Esophagus muscularis mucosa (tissue), 4 donors: ENCODE measurements around the gene CCDC183. TPM values are rescaled to one million over a fixed set of nuclear protein-coding genes. Genes with fewer than 3 reads are reported as not detected.
"Not testable (repeated sequence)": the region's sequence is repeated elsewhere in the genome, so short reads cannot be mapped to it uniquely, and the experiment has no call there.

ENCODE experiments used
- DNase-seq: peaks from one replicate; pipeline ENCODE4 v3.0.0-alpha.2; 2017; ENCODE audit errors: extremely low spot score
- H3K27ac ChIP-seq, 4 donors: fragments of 200-600 bp; sonication (generic); replicated peaks in 1 of 4; 1 replicate in 3 of 4; 2 replicates in 1 of 4; pipeline ENCODE4 v1.5.1; 2016 to 2019; ENCODE audit warnings: mild to moderate bottlenecking in 1 of 4
- H3K27me3 ChIP-seq, 4 donors: fragments of 200-600 bp; sonication (generic); one replicate each; pipeline versions ENCODE4 v1.5.1 to v1.6.0; 2016 to 2019
- H3K36me3 ChIP-seq, 4 donors: fragments of 200-600 bp; sonication (generic); one replicate each; pipeline ENCODE4 v1.5.1; 2016 to 2019
- H3K4me1 ChIP-seq, 4 donors: fragments of 200-600 bp; sonication (generic); one replicate each; pipeline ENCODE4 v1.5.1; 2016 to 2019
- H3K4me3 ChIP-seq, 4 donors: fragments of 200-600 bp; sonication (generic); 1 replicate in 2 of 4; 2 replicates in 2 of 4; pipeline ENCODE4 v1.5.1; 2016 to 2019; ENCODE audit warnings: mild to moderate bottlenecking in 4 of 4, moderate library complexity in 1 of 4
- H3K9me3 ChIP-seq, 4 donors: fragments of 200-600 bp; sonication (generic); 1 replicate in 3 of 4; 2 replicates in 1 of 4; pipeline ENCODE4 v1.5.1; 2016 to 2019
- CTCF ChIP-seq, 3 experiments: fragments of 200-600 bp in 2 of 3; fragments of 450-650 bp in 1 of 3; sonication (generic) in 2 of 3; IDR thresholded peaks; one replicate each; pipeline ENCODE4 v1.5.1; 2017 to 2019; ENCODE audit warnings: antibody characterized with exemption in 3 of 3, mild to moderate bottlenecking in 2 of 3, moderate library complexity in 1 of 3
- EP300 ChIP-seq: sonication (generic); formaldehyde crosslinking; IDR thresholded peaks from one replicate; pipeline ENCODE4 v1.6.1; 2017; ENCODE audit warnings: antibody characterized with exemption
- POLR2A ChIP-seq: fragments of 450-650 bp; IDR thresholded peaks from one replicate; pipeline ENCODE4 v1.6.1; 2017; ENCODE audit warnings: antibody characterized with exemption, moderate library complexity, mild to moderate bottlenecking, low read depth
- POLR2AphosphoS5 ChIP-seq, 2 donors: sonication (generic); formaldehyde crosslinking; IDR thresholded peaks; one replicate each; pipeline ENCODE4 v1.6.1; 2017; ENCODE audit warnings: antibody characterized with exemption in 2 of 2
- WGBS: methylation state at CpG from one replicate; pipeline ENCODE4 v1.1.5; 2018; 5-methylcytosine and 5-hydroxymethylcytosine counted together
- intact Hi-C: fragments of 100-400 bp; cut with DNase I; formaldehyde crosslinking; loops from one replicate; pipeline ENCODE4 v1.15.1; 2023
- total RNA-seq, 4 donors: library from RNA; depleted of rRNA; stranded (reverse); fragments of >200 nt; gene quantifications; one replicate each; pipeline versions ENCODE4 v1.1.0 to v1.2.1, GENCODE V29; 2016

Gene CCDC183
- total RNA-seq, 4 donors from 2014 or later = 0.33 to 2.5 (median 1.4) TPM

DNA sequence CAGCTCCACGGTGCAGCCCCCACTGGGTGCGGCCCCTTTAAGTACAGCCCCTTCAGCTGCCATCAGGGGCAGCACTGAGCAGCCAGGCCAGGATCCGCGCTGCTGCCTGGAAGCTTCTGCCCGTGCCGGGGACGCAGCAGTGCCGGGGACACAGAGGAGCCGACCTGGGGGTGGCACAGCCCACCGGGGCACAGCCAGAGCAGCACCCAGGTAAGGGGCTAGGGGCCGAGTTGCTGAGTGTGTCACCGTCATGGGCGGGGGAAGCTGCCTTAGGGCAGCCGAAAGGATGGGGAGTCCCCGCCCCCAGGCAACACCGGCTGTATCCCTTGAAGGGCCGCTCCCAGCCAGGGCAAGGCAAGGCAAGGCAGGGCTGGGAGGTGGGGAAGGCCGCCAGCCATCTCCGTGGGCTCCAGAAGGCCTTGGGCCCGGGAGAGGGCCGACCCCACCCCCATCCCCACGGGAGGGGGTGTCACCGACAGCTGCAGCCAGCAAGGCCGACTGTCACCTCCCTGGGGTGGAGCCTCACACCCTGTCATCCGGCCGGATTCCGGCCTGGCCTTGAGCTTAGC is 46.3 kb downstream of the CCDC183 start, which contains the start of gene AJM1:
TSS of gene AJM1 (plus strand) at position 99 of the 569 bp plus-strand sequence. CDS start 1,937 bp downstream, outside the sequence.
- peak; percentile 38 to 47 for TF ChIP-seq POLR2AphosphoS5 (IDR thresholded peaks at IDR 0.05)
- peak; percentile 75 to 98 (median 81) for TF ChIP-seq CTCF (IDR thresholded peaks at IDR 0.05)
- DNase-seq, H3K9me3 ChIP-seq, intact Hi-C loops: not testable (repeated sequence)
- peaks cover 4 to 47% (median 31%) of the 10 kb centered on the region in 4 donors for H3K27me3 ChIP-seq
- peak within 1 kb of the TSS in 3 of 4 donors; percentile 14 to 66 (median 17) for H3K27ac ChIP-seq
- peaks cover 42 to 71% (median 67%) of the 10 kb centered on the region in 4 donors for H3K4me1 ChIP-seq
- WGBS = 0% methylated on average over 5 of the region's 27 CpGs
- H3K4me3 ChIP-seq = peak within 1 kb of the TSS; percentile 48 to 65 (median 49)
- H3K36me3 ChIP-seq = peaks cover 0 to 39% (median 35%) of the 10 kb centered on the region in 4 donors

DNA sequence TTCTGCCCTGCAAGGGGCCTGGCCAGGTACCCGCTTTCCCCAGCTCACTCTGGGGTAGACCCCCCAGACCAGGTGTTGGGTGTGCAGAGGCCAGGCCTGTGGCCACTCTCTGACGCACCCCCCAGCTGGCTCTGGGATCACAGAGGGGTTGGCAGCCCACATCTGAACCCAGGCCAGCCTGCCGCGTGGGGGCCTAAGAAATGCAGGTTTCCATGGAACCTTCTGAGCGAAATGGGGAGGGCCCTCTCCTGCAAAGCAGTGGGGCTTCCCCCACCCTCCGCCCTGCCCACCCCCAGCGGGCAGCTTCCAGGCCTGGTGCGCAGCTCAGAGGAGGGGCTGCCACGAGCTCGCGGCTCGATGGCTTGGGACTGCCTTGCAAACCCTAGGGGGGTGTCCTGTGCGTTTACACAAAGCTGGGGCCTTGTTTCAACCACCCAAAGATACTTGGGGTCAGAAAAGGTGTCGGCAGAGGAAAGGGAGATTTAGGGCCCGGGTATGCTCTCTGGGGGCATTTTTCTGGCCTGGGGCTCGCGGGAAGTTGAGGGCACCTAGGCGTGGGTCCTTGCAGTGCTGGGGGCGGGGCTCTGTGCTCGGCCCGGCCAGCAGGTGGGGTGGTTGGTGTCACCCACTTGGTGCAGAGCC is 47.1 kb downstream of the CCDC183 start:
- DNase-seq, H3K9me3 ChIP-seq, intact Hi-C loops: not testable (repeated sequence)
- Histone ChIP-seq H3K4me1 (peaks cover 48 to 79% (median 75%) of the 10 kb centered on the region in 4 donors), H3K27me3 (peaks cover 4 to 55% (median 36%) of the 10 kb centered on the region in 4 donors), H3K36me3 (peaks cover 0 to 31% (median 26%) of the 10 kb centered on the region in 4 donors), H3K27ac (peak overlapping the region in 2 of 4 donors; percentile 14 to 66), H3K4me3 (peak overlapping the region; percentile 13 to 65 (median 49))
- WGBS = 11% methylated on average over 10 of the region's 21 CpGs

GRCh38 chr9:136843801-136844740 is 47.9 kb downstream of the CCDC183 start:
- DNase-seq, H3K9me3 ChIP-seq, intact Hi-C loops: not testable (repeated sequence)
- Histone ChIP-seq H3K4me3 (peak overlapping the region; percentile 8 to 13 (median 11)), H3K27ac (peak overlapping the region in 1 of 4 donors; percentile 66), H3K27me3 (peaks cover 4 to 55% (median 36%) of the 10 kb centered on the region in 4 donors), H3K4me1 (peaks cover 50 to 83% (median 79%) of the 10 kb centered on the region in 4 donors), H3K36me3 (peaks cover 0 to 23% (median 19%) of the 10 kb centered on the region in 4 donors)
- 9% methylated on average over 13 of the region's 99 CpGs for WGBS
- peak; percentile 63 to 78 (median 71) for TF ChIP-seq CTCF (IDR thresholded peaks at IDR 0.05)

DNA sequence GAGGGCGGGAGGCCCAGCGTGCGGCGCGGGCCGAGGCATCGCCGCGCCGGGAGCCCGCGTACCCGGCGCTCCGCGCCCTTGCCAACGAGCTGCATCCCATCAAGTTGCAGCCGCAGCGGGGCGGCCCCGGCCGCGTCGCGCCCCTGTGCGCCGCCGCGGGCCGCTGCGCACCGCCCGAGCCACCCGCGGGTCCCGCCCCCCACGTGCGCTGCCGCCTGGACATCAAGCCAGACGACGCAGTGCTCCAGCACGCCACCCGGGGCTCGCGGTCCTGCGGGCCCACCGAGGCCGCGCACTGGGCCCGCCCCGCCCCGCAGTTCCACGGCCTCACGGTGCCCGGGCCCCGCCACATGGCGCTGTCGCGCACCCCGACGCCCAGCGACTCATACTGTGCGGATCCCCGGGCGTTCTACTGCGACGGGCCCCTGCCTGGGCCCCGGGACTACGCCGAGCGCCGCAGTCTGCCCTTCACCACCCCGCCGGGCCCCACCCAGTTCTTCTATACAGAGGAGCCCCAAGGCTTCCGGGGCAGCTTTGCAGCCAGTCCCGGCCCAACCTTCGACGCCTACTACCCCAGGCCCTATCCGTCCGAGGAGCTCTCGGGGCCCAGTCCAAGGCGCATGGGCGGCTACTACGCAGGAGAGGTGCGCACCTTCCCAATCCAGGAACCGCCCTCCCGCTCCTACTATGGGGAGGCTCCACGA is 48.8 kb downstream of the CCDC183 start:
- H3K36me3 ChIP-seq = peaks cover 0 to 15% (median 10%) of the 10 kb centered on the region in 4 donors
- no peak for TF ChIP-seq POLR2AphosphoS5 (IDR thresholded peaks at IDR 0.05)
- no peak for TF ChIP-seq CTCF (IDR thresholded peaks at IDR 0.05)
- TF ChIP-seq EP300 = no peak
- TF ChIP-seq POLR2A = no peak
- 47% methylated on average over 8 of the region's 88 CpGs for WGBS
- H3K27me3 ChIP-seq = peaks cover 4 to 55% (median 36%) of the 10 kb centered on the region in 4 donors
- intact Hi-C loops = loop anchor here (5.0 kb wide), 1 partner anchor 43 kb away; no protein-coding TSS in a partner anchor
- peaks cover 53 to 87% (median 83%) of the 10 kb centered on the region in 4 donors for H3K4me1 ChIP-seq
- no peak overlapping the region for H3K4me3 ChIP-seq
- no peaks in the 10 kb centered on the region for H3K9me3 ChIP-seq
- H3K27ac ChIP-seq = no peak overlapping the region
- DNase-seq = no peak
